ENCODE data around the gene CENPH.
"Not testable (repeated sequence)": the region's sequence is repeated elsewhere in the genome, so short reads cannot be mapped to it uniquely, and the experiment has no call there.

CENPH gene, protein sequence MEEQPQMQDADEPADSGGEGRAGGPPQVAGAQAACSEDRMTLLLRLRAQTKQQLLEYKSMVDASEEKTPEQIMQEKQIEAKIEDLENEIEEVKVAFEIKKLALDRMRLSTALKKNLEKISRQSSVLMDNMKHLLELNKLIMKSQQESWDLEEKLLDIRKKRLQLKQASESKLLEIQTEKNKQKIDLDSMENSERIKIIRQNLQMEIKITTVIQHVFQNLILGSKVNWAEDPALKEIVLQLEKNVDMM

DNA sequence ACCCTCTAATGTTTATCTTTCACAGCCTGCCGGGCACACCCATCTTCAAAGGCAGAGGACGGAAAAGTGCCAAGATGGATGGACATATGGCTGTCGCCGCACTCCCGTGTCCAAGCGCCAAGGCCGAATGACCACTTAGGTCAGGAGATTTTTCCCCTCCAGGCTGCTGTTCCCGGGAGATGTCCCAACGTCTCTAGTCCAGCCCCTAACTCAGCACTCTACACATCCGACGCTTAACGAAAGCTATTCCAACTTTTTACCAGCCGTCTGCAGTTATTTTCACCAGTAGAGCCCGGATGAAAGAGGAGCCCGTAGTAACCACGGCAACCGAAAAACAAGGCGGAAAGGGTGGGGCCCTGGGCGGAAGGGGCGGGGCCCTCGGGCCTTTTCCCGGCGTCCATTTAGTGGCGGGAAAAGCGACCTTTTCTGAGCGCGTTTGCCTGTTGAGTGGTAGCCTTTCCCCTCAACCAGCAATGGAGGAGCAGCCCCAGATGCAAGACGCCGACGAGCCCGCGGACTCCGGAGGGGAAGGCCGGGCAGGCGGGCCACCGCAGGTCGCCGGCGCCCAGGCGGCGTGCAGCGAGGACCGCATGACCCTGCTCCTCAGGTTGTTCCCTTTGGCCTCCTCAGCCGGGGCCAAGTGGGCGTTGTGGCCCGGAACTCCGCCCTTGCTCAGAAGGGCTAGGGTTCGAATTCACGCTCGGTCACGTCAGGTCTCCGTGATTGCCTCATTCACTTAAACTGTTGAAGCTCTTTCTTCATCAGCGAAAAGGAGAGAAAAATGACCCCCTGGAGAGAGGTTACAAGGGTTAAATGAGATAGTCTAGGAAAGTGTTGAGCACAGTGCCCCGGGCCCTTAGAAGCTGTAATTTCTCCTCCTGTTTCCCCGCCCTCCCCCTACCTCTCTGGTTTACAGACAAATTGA, at the start of gene CENPH:
TSS of gene CENPH (plus strand) at position 422 of the 925 bp plus-strand sequence. CDS start at position 474, 52 bp downstream.
- H3K27me3 ChIP-seq (ENCODE audit: control insufficient read depth, insufficient read depth, low read length): no peaks in the 10 kb centered on the region
- peak within 1 kb of the TSS; percentile 90 for H3K27ac ChIP-seq (ENCODE audit: low read length)
- H3K4me1 ChIP-seq (ENCODE audit: control insufficient read depth, low read depth, low read length): peaks cover 5% of the 10 kb centered on the region
- H3K9me3 ChIP-seq (ENCODE audit: control insufficient read depth, low read depth, low read length): no peaks in the 10 kb centered on the region
- H3K9ac ChIP-seq (ENCODE audit: low read length): peak within 1 kb of the TSS; percentile 94
- peak within 1 kb of the TSS; percentile 82 for H3K4me3 ChIP-seq (ENCODE audit: low read length)
- peaks cover 21% of the 10 kb centered on the region for H3K36me3 ChIP-seq (ENCODE audit: control insufficient read depth, low read depth, low read length)

DNA sequence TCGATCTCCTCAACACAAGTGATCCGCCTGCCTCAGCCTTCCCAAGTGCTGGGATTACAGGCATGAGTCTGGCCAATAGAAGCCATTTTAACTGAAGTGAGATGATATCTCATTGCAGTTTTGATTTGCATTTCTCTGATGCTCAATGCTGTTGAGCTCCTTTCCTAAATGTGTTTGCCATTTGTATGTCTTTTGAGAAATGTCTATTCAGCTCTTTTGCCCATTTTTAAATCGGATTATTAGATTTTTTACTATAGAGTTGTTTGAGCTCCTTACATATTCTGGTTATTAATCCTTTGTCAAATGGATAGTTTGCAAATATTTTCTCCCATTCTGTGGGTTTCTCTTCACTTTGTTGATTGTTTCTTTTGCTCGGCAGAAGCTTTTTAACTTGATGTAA, 49.1 kb upstream of the CENPH start:
- H3K27me3 ChIP-seq (ENCODE audit: control insufficient read depth, insufficient read depth, low read length); H3K27ac ChIP-seq (ENCODE audit: low read length); H3K36me3 ChIP-seq (ENCODE audit: control insufficient read depth, low read depth, low read length); H3K9me3 ChIP-seq (ENCODE audit: control insufficient read depth, low read depth, low read length); H3K4me3 ChIP-seq (ENCODE audit: low read length); H3K4me1 ChIP-seq (ENCODE audit: control insufficient read depth, low read depth, low read length); H3K9ac ChIP-seq (ENCODE audit: low read length): not testable (repeated sequence)

DNA sequence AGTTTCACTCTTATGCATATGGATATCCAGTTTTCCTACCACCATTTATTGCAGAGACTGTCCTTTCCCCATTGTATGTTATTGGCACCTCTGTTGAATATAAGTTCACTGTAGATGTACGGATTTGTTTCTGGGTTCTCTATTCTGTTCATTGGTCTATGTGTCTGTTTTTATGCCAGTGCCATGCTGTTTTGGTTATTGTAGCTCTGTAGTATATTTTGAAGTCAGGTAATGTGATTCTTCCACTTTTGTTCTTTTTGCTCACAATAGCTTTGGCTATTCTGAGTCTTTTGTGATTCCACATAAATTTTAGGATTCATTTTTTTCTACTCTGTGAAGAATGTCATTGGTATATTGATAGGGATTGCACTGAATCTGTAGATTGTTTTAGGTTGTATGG, 48.6 kb upstream of the CENPH start:
- no peak overlapping the region for H3K4me3 ChIP-seq (ENCODE audit: low read length)
- no peak overlapping the region for H3K9ac ChIP-seq (ENCODE audit: low read length)
- H3K27me3 ChIP-seq (ENCODE audit: control insufficient read depth, insufficient read depth, low read length): no peaks in the 10 kb centered on the region
- no peak overlapping the region for H3K27ac ChIP-seq (ENCODE audit: low read length)
- H3K4me1 ChIP-seq (ENCODE audit: control insufficient read depth, low read depth, low read length): peaks cover 4% of the 10 kb centered on the region
- no peaks in the 10 kb centered on the region for H3K36me3 ChIP-seq (ENCODE audit: control insufficient read depth, low read depth, low read length)
- H3K9me3 ChIP-seq (ENCODE audit: control insufficient read depth, low read depth, low read length): no peaks in the 10 kb centered on the region

DNA sequence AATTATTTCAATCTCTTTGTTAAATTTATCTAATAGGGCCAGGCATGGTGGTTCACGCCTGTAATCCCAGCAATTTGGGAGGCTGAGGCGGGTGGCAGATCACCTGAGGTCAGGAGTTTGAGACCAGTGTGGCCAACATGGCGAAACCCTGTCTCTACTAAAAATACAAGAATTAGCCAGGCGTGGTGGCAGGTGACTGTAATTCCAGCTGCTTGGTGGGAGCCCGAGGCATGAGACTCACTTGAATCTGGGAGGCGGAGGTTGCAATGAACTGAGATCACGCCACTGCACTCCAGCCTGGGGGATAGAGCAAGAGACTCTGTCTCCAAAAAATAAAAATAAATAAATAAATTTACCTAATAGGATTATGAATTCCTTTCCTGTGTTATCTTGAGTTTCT, 40.8 kb upstream of the CENPH start:
- H3K27me3 ChIP-seq (ENCODE audit: control insufficient read depth, insufficient read depth, low read length); H3K9me3 ChIP-seq (ENCODE audit: control insufficient read depth, low read depth, low read length); H3K36me3 ChIP-seq (ENCODE audit: control insufficient read depth, low read depth, low read length); H3K27ac ChIP-seq (ENCODE audit: low read length); H3K9ac ChIP-seq (ENCODE audit: low read length); H3K4me1 ChIP-seq (ENCODE audit: control insufficient read depth, low read depth, low read length); H3K4me3 ChIP-seq (ENCODE audit: low read length): not testable (repeated sequence)

DNA sequence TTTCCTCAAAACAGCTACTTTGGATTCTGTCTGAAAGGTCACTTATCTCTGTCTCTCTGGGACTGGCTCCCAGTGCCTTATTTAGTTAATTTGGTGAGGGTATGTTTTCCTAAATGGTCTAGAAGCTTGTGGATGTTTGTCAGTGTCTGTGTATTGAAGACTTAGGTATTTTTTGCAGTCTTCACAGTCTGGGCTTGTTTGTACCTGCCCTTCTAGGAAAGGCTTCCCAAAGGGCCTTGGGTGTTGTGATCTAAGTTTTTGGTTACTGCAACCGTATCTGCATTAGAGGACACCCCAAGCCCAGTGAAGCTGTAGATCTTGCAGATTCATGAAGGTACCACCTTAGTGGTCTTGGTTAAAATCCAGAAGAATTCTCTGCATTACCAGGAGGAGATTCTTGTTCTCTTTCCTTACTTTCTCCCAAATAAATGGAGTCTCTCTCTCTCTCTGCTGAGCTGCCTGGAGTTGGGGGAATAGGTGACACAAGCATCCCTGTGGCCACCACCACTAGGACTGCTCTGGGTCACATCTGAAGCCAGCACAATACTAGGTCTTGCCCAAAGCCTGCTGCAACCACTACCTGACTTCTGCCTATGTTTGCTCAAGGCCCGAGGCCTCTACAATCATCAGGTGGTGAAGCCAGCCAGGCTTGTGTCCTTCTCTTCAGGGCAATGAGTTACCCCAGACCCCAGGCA, 40.3 kb upstream of the CENPH start:
- no peaks in the 10 kb centered on the region for H3K9me3 ChIP-seq (ENCODE audit: control insufficient read depth, low read depth, low read length)

DNA sequence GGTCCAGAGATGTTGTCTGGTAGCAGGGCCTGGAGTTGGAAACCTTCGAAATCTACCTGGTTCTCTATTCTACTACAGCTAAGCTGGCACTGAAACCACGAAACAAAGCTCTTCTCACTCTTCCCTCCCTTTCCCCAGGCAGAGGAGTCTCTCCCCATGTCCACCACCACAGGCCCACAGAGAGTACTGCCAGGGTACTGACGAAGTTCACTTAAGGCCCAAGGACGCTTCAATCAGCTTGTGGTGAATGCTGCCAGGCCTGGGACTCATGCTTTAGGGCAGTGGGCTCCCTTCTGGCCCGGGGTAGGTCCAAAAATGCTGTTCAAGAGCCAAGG, 39.7 kb upstream of the CENPH start:
- H3K9ac ChIP-seq (ENCODE audit: low read length): no peak overlapping the region
- H3K36me3 ChIP-seq (ENCODE audit: control insufficient read depth, low read depth, low read length): no peaks in the 10 kb centered on the region
- H3K4me3 ChIP-seq (ENCODE audit: low read length): no peak overlapping the region
- no peaks in the 10 kb centered on the region for H3K9me3 ChIP-seq (ENCODE audit: control insufficient read depth, low read depth, low read length)
- H3K27ac ChIP-seq (ENCODE audit: low read length): no peak overlapping the region
- H3K27me3 ChIP-seq (ENCODE audit: control insufficient read depth, insufficient read depth, low read length): no peaks in the 10 kb centered on the region
- no peaks in the 10 kb centered on the region for H3K4me1 ChIP-seq (ENCODE audit: control insufficient read depth, low read depth, low read length)

More for the DNA sequence above, 40.3 kb upstream of the CENPH start:
- Histone ChIP-seq H3K9ac (ENCODE audit: low read length) (no peak overlapping the region), H3K27me3 (ENCODE audit: control insufficient read depth, insufficient read depth, low read length) (no peaks in the 10 kb centered on the region), H3K36me3 (ENCODE audit: control insufficient read depth, low read depth, low read length) (no peaks in the 10 kb centered on the region), H3K4me1 (ENCODE audit: control insufficient read depth, low read depth, low read length) (no peaks in the 10 kb centered on the region), H3K4me3 (ENCODE audit: low read length) (no peak overlapping the region), H3K27ac (ENCODE audit: low read length) (no peak overlapping the region)

DNA sequence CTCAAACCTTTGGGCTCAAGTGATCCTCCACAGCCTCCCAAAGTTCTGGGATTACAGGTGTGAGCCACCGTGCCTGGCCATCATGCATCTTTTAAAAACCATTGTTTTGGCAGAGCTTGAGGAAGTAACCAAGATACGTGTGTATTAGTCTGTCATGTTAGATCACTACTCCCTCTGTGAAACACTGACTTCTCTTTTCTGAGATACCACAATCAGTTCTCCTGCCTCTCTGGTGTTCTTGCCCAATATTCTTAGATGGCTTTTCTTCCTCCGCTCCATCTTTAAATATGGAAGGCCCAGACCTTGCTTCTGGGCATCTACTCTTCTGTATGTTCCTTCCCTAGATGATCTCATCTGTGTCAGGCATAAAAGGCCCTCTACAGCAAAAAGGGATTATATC, 36.7 kb upstream of the CENPH start:
- no peaks in the 10 kb centered on the region for H3K27me3 ChIP-seq (ENCODE audit: control insufficient read depth, insufficient read depth, low read length)
- H3K4me1 ChIP-seq (ENCODE audit: control insufficient read depth, low read depth, low read length): no peaks in the 10 kb centered on the region
- H3K4me3 ChIP-seq (ENCODE audit: low read length): no peak overlapping the region
- H3K9me3 ChIP-seq (ENCODE audit: control insufficient read depth, low read depth, low read length): no peaks in the 10 kb centered on the region
- H3K9ac ChIP-seq (ENCODE audit: low read length): no peak overlapping the region
- H3K27ac ChIP-seq (ENCODE audit: low read length): no peak overlapping the region
- H3K36me3 ChIP-seq (ENCODE audit: control insufficient read depth, low read depth, low read length): no peaks in the 10 kb centered on the region

DNA sequence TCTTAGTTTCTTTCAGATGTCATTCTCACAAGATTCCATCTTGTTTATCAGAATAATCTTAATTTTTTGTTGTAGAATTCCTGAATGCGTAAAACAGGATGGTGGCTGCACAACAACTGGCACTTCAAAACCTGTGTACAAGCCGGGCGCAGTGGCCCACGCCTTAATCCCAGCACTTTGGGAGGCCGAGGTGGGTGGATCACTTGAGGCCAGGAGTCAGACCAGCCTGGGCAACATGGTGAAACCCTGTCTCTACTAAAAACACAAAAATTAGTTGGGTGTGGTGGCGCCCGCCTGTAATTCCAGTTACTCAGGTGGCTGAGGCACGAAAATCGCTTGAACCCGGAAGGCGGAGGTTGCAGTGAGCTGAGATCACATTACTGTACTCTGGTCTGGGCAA, 32.9 kb upstream of the CENPH start:
- Histone ChIP-seq H3K36me3 (ENCODE audit: control insufficient read depth, low read depth, low read length) (no peaks in the 10 kb centered on the region), H3K9me3 (ENCODE audit: control insufficient read depth, low read depth, low read length) (no peaks in the 10 kb centered on the region), H3K27ac (ENCODE audit: low read length) (no peak overlapping the region), H3K4me1 (ENCODE audit: control insufficient read depth, low read depth, low read length) (no peaks in the 10 kb centered on the region), H3K9ac (ENCODE audit: low read length) (no peak overlapping the region), H3K4me3 (ENCODE audit: low read length) (no peak overlapping the region), H3K27me3 (ENCODE audit: control insufficient read depth, insufficient read depth, low read length) (no peaks in the 10 kb centered on the region)

DNA sequence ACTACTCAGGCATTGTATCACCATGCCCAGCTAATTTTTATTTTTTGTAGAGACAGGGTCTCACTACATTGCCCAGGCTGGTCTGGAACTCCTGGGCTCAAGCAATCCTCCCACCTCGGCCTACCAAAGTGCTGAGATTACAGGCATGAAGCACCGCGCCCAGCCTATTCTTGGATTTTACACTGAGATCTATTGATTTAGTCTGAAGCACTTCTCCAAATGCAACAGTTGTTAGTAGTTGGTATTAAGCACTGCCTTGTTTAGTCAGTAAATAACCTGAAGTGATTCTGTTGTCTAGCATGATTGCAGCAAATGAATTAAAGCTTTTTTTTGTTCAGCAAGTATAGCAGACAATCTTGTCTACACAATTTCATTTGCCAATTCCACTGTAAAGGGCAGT, 31.3 kb upstream of the CENPH start:
- Histone ChIP-seq H3K27me3 (ENCODE audit: control insufficient read depth, insufficient read depth, low read length) (no peaks in the 10 kb centered on the region), H3K36me3 (ENCODE audit: control insufficient read depth, low read depth, low read length) (no peaks in the 10 kb centered on the region), H3K9me3 (ENCODE audit: control insufficient read depth, low read depth, low read length) (no peaks in the 10 kb centered on the region), H3K9ac (ENCODE audit: low read length) (no peak overlapping the region), H3K27ac (ENCODE audit: low read length) (no peak overlapping the region), H3K4me3 (ENCODE audit: low read length) (no peak overlapping the region), H3K4me1 (ENCODE audit: control insufficient read depth, low read depth, low read length) (no peaks in the 10 kb centered on the region)

DNA sequence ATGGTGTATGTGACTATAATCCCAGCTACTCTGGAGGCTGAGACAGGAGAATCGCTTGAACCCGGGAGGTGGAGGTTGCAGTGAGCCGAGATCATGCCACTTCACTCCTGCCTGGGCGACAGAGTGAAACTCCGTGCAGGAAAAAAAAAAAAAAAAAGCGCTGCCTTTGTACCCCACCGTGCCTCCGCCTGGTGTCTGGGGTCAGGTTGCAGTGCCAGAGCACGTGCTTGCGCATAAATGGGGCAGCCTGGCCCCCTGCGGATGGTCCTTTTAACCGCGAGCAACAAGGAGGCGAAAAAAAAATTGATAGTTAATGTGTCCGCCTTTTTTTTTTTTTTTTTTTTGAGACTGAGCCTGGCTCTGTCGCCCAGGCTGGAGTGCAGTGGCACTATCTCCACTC, 28.7 kb upstream of the CENPH start:
- Histone ChIP-seq H3K4me3 (ENCODE audit: low read length) (no peak overlapping the region), H3K36me3 (ENCODE audit: control insufficient read depth, low read depth, low read length) (no peaks in the 10 kb centered on the region), H3K27ac (ENCODE audit: low read length) (no peak overlapping the region), H3K9ac (ENCODE audit: low read length) (no peak overlapping the region), H3K27me3 (ENCODE audit: control insufficient read depth, insufficient read depth, low read length) (no peaks in the 10 kb centered on the region), H3K9me3 (ENCODE audit: control insufficient read depth, low read depth, low read length) (no peaks in the 10 kb centered on the region), H3K4me1 (ENCODE audit: control insufficient read depth, low read depth, low read length) (no peaks in the 10 kb centered on the region)

DNA sequence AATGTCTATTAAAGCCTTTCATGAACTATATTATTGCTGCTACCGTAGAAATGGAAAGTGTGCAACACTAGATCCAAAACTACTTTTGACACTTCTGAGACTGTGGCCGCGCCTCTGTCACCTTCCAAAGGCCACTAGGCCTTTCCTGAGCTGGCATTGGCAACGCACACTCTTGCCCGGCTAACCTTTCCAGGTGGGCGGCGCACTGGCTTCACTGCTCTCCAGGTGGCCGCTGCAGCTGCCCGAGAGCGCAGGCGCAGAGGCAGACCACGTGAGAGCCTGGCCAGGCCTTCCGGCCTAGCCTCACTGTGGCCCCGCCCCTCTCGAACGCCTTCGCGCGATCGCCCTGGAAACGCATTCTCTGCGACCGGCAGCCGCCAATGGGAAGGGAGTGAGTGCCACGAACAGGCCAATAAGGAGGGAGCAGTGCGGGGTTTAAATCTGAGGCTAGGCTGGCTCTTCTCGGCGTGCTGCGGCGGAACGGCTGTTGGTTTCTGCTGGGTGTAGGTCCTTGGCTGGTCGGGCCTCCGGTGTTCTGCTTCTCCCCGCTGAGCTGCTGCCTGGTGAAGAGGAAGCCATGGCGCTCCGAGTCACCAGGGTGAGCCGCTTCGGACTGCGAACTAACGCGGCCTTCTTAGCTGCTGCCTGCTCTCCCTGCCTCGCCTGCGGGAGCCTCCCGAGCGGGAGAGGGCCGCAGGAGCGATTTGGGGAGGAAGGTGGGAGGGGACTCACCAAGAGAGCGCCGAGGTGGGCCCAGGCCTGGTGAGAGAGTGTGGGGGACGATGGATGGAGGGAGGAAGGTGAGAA, 22.5 kb upstream of the CENPH start, which contains the start of gene CCNB1:
TSS of gene CCNB1 (plus strand) at position 465 of the 807 bp plus-strand sequence. CDS start at position 578, 113 bp downstream.
- H3K9me3 ChIP-seq (ENCODE audit: control insufficient read depth, low read depth, low read length): no peaks in the 10 kb centered on the region
- peak within 1 kb of the TSS; percentile 82 for H3K4me3 ChIP-seq (ENCODE audit: low read length)
- no peaks in the 10 kb centered on the region for H3K27me3 ChIP-seq (ENCODE audit: control insufficient read depth, insufficient read depth, low read length)
- H3K4me1 ChIP-seq (ENCODE audit: control insufficient read depth, low read depth, low read length): peaks cover 14% of the 10 kb centered on the region
- H3K27ac ChIP-seq (ENCODE audit: low read length): peak within 1 kb of the TSS; percentile 85
- peaks cover 37% of the 10 kb centered on the region for H3K36me3 ChIP-seq (ENCODE audit: control insufficient read depth, low read depth, low read length)
- peak within 1 kb of the TSS; percentile 91 for H3K9ac ChIP-seq (ENCODE audit: low read length)
